GM21447 (cell line): ENCODE results near the gene SLC9A5.
A peak's percentile ranks its signal among the peaks of the same experiment; 100 is the strongest.

Experiments
- ATAC-seq: cut with Tn5 transposase; IDR thresholded peaks from one replicate; pipeline ENCODE4 v1.9.1; 2021; ENCODE audit not compliant: unreplicated experiment

Gene SLC9A5

DNA sequence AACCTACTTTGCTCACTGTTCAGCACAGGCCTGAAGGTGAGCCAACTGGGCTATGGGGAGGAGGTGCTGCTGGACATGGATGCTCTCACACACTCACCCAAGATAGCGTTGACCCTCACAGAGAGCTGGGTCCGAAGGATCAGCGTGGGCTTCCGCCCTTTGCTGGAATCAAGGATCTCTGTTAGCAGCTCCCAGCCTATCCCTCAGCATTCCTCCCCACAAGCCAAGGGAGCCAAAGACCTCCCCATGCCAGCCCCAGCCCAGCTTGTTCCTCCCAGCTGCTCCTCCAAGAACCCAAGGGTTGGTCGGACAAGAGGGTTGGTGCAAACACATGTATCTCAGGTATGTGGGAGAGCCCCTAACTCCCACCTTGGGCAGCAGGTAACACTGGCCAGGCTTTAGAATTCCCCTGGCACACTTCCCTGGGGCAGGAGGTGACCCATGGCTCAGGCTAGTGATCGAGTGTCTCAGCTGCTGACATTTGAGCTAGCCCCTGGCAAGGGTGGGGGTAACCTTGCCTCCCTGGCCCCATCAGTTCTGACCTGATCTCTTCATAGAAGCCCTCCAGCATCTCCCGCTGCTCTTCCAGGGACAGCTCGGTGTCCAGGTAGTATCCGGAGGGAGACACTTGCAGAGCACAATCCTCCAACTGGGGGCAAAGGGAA lies 9.8 kb upstream of the SLC9A5 start:
- no peak for ATAC-seq

- no peak for ATAC-seq
These were observed 8.3 kb upstream of the SLC9A5 start for GRCh38 chr16:67240506-67240905.

GRCh38 chr16:67241008-67241900 lies 7.5 kb upstream of the SLC9A5 start:
- ATAC-seq: no peak

GRCh38 chr16:67242138-67242730 lies 6.5 kb upstream of the SLC9A5 start:
- no peak for ATAC-seq

DNA sequence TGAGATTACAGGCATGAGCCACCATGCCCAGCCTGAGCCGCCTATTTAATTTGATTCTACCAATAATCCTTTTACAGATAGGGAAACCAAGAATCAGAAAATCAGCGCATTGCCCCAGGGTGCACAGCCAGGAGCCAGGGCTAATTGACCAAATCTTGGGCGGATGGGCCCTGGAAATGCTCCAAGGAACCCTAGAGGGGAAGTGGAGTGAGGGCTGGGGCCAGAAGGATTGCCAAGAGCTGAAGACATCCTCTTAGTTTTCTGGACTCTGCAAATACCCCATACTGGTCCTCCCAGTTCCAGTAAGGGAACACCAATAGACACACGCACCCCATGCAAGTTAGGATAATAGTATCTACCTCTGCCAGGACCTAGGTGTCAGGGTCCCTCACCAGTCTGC lies 5.3 kb upstream of the SLC9A5 start:
- no peak for ATAC-seq

GRCh38 chr16:67244387-67245185 lies 4.2 kb upstream of the SLC9A5 start:
- ATAC-seq: peak; percentile 53

- ATAC-seq: no peak
These were observed 3.6 kb upstream of the SLC9A5 start for GRCh38 chr16:67245186-67245585.

GRCh38 chr16:67245674-67246080 lies 3.1 kb upstream of the SLC9A5 start:
- ATAC-seq: no peak

DNA sequence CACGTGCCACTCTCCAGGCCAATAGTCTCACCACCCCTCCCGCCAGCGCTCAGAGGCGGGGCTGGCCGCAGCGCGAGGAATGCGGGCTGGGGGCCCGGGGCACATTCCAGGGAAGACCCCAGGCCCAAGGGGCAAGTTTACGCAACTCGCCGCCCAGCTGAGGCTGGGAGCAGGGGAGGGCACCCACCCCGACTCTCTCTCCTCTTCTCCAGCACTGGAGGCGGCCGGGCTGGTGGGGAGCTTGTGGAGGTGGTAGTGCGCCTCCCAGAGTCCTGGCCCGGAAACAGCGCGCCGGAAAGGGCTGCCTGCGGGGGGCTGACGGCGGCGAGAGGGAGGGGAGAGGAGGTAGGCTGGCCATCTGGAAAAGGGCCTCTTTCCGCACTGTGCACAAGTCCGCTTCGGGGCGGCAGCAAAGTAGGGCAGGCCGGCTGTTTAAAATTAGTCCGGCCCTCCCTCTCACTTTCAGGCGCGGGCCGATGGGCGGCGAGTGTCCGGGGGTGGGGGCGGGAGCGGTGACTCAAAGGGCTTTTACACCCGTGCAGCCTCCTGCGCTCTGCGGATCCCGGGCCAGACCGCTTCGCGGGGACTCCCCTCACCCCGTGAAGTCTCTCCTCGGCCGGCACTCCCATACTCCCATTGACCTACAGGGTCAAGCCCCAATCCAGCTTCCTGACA lies 2.6 kb upstream of the SLC9A5 start:
- peak; percentile 19 for ATAC-seq

- peak; percentile 22 for ATAC-seq
These were observed 2.0 kb upstream of the SLC9A5 start for GRCh38 chr16:67246756-67247191.

DNA sequence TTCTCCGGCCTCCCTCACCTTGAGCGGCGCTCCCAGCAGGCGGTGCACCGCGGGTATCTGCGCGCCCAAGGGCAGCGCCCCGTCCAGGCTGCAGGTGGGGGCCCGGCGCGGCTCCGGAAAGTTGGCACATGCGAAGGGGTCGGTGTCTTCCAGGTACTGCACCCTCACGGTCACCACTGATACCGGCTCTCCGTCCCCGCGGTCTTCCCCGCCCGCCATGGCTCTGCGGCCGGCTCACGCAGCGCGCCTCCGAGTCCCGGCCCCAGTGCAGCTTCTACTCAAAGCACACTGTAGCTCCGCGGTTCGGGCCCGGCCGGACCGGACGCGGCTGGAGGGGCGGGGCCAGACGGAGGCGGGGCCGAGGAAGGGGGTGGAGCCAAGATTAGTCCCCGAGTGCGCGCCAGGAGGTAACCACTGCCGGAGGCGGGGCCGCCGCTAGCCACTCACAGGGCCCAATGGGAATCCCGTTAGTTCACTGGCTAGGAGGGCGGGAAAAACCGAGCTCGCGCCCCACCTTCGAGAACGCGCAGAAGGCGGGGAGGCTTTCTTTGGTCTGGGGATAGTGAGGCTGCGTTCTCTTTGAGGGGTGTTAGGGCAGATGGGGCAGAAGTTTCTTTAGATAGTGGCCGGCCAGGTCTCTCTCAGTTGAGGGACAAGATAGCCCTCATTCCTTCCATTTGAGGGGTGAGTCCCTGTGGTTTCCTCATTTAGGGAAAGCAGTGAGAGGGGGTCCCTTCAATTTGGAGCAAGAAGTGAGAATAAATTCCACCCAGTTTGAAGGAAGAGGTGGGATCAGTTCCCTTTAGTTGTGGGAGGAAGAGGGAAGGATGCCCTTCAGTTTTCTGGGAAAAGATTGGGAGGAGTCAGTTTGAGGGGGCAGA lies 1.3 kb upstream of the SLC9A5 start, which contains the start of gene FHOD1:
FHOD1 (minus strand) TSS at position 290 of the 881 bp plus-strand sequence; CDS start at position 219, 71 bp downstream.
- ATAC-seq: peak; percentile 42

- ATAC-seq: no peak
These were observed 742 bp upstream of the SLC9A5 start for GRCh38 chr16:67248073-67248400.

DNA sequence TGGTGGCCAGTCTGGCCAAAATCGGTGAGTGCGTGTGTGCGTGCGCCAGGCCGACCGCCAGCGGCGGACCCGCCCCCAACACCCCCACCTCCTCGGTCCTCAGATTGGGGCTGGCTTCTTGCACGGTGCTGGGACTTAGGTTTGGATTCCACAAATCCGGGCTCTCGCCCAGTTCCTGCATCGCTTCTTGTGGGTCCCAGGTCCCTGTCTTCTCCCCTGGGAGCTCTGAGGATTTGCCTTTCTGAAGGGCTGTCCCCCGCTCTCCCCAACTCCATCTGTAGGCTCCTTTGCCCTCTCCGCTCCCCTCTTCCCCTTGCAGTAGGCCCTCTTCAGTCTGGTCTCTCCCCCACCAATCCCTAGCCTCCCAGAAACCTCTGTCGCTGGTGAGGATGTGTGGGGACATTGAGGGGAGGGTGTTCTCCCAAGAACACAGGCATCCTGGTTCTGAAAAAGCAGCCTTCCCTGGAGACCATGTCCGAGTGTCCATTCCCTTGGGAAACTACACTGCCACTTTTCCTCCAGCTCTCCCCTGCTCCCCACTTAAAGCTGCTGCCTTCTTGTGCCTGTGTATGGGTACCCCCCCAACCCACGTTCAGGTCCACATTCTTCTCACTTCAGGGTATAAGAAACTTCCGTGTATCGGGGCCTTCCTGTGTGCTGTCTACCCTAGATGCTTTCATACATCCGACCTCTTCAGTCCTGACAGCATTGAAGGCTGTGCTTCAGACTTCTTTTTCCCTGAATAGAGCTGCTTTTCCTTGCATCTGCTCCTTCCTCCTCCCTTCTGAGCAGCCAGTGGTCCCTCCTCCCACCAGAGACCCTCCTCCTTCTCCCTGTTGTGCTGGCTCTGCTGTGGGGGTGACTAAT lies 632 bp downstream of the SLC9A5 start:
- ATAC-seq: no peak

DNA sequence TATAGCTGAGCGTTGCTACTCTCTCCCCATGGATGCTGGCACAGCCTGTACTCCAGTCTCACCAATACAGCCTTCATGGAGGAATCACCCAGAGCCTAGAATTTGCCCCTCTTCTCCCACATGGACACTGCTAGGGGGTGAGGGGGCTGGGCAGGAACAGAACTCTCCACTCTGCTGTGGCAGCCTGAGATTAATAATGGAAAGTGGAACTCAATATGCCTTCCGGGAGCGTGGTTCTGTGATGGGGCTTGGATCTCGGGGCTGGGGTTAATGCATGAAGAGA lies 1.2 kb downstream of the SLC9A5 start:
- ATAC-seq: no peak

DNA sequence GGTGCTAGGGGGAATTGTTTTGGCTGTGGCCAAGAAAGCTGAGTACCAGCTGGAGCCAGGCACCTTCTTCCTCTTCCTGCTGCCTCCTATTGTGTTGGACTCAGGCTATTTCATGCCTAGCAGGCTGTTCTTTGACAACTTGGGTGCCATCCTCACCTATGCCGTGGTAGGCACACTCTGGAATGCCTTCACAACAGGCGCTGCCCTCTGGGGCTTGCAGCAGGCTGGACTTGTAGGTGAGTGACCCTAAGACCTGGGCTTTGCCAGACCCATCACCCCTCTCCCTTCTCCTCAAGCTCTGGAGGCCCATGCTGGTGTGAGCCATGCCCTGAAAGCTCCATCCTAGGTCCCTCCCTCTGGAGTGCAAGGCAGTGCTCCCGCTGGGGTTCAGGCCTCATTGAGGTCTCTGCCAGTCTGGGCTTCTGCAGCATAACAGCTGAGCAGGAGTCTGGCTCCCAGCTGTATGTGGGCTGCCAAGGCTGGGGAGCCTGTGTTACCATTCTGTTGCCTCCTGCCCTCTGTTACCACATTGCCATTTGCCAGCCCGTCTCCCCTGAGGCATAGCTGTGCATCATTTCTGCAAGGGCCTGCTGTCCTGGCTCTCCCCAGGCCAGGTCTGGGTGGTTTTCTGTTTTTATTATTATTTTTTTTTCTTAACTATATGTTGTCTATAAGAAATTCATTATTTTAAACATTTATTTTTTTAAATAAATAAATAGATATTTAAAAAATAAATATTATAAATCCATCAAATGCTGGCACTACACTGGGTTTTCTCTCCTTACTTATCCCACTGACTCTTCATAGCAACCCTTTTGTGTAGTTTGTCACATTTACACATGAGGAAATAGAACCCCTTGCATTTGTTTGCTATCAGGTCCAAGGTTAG lies 4.1 kb downstream of the SLC9A5 start:
- ATAC-seq: no peak

DNA sequence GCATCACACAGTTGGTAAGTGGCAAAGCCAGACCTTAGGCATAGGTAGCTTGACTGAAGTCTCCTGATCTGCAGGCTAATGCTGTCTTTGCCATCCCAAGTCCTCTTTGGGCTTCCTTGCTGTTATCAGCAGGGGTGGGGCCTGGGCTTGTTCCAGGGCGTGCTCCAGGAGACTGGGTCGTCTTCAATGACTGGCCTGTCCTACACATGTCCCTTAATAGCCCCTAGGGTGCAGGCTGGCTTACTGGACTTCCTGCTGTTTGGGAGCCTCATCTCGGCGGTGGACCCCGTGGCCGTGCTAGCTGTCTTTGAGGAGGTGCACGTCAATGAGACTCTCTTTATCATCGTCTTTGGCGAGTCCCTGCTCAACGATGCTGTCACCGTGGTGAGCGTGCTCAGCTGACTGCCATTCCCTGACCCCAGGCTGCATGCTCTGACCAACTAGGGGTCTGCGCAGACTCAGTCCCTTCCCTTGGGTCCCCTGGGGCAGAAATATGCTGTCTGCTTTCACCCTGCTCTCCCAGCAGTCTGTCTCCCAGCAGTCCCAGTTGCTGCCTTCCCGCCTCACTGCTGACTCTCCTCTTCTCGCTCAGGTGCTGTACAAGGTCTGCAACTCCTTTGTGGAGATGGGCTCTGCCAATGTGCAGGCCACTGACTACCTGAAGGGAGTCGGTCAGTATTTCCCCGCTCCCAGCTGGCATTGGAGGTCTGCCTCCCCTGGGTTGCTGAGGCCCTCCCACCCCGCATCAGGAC lies 6.2 kb downstream of the SLC9A5 start:
- no peak for ATAC-seq

GRCh38 chr16:67255553-67256221 lies 6.9 kb downstream of the SLC9A5 start:
- ATAC-seq: no peak
